RWPE1 (cell line): Measurements from ENCODE around the gene CHST14.

Experiments
- CTCF ChIA-PET: fragments of 350-600 bp; sonication (Branson Sonifier 250); formaldehyde crosslinking; extraction: SDS; loops from one replicate; lab custom pipeline; 2021; lab: Yijun Ruan, JAX
- POLR2A ChIA-PET: fragments of 400-600 bp; formaldehyde crosslinking; extraction: SDS; loops from one replicate; lab custom pipeline; 2020; ENCODE audit warnings: antibody characterized with exemption; ENCODE audit not compliant: low non-redundant PET; lab: Yijun Ruan, JAX
- DNase-seq: peaks from one replicate; pipeline ENCODE4 v3.0.0; 2012; ENCODE audit warnings: low spot score
- H3K27ac ChIP-seq: fragments of 450-650 bp; 2 replicates; pipeline ENCODE4 v1.5.1; 2017
- CTCF ChIP-seq: fragments of 450-650 bp; conservative IDR thresholded peaks from 2 replicates; pipeline ENCODE4 v1.5.1; 2017; ENCODE audit warnings: low read depth, mild to moderate bottlenecking

CHST14 gene

GRCh38 chr15:40459391-40460015, 11.3 kb upstream of the CHST14 start:
- DNase-seq, result no peak
- CTCF ChIA-PET, result no interaction called here
- POLR2A ChIA-PET, result no interaction called here
- H3K27ac ChIP-seq, result peak overlapping the region; percentile 5
- no peak for TF ChIP-seq CTCF

GRCh38 chr15:40460404-40460803, 10.4 kb upstream of the CHST14 start:
- TF ChIP-seq CTCF, result no peak
- peak overlapping the region; percentile 9; the same call in 1 of the 2 replicates for H3K27ac ChIP-seq
- ChIA-PET CTCF (no interaction called here), POLR2A (no interaction called here)
- DNase-seq, result no peak

DNA sequence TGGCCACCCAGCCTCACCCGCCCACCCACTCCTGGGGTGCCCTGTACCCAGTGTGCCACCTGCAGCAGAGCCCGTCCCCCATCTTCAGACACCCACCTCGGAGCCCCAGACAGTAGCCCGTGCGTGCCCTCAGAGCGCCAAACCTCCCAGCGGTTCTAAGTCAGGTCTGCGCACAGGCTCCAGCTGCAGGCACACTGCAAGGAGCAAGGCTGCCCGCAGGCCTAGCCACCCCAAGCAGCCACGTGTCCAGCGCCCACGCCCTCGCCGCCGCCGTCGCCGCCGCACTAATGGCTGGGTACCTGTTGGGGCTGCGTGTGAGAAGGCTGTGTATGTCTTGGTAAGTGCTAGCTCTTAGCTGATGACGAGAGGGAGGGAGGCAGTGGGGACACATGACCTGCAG, 8.8 kb upstream of the CHST14 start:
- CTCF ChIA-PET, result interaction anchor here (0.5 kb wide), 1 partner anchor 140 kb away, joined by 3 read pairs; no protein-coding TSS in a partner anchor
- TF ChIP-seq CTCF, result no peak
- POLR2A ChIA-PET, result no interaction called here

GRCh38 chr15:40463279-40463678, 7.5 kb upstream of the CHST14 start:
- no peak overlapping the region for H3K27ac ChIP-seq
- TF ChIP-seq CTCF, result no peak
- CTCF ChIA-PET, result interaction anchor here (0.6 kb wide), 1 partner anchor 236 kb away, joined by 3 read pairs; no protein-coding TSS in a partner anchor
- POLR2A ChIA-PET, result no interaction called here
- DNase-seq, result no peak

More for the DNA sequence above, 8.8 kb upstream of the CHST14 start:
- DNase-seq, result no peak
- H3K27ac ChIP-seq, result 0 out of 2 replicates have a peak overlapping the region, but pooled peaks have one; percentile 2

DNA sequence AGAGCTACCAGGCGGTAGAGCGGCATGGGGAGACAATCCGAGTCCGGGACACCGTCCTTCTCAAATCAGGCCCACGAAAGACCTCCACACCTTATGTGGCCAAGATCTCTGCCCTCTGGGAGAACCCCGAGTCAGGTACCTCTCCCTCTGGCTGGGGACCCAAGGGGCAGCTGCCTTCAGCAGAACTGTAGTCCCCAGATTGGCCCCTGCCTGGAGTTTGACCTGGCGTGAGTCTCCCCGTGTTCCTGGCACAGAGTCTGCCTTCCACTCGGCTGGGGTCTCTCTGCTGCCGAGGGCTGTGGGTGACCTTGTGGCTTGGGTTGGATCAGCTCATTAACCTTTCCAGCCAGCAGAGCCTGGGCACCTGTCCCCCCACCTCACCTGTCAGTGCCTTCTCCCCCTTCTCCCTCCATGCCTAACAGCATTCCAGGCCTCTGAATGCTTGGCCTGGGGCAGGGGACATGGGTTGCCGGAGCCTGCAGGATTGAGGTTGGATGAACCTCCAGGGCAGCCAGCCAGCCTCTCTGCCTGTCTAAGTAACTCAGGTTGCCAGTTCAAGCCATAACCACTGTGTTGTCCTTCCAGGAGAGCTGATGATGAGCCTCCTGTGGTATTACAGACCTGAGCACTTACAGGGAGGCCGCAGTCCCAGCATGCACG, 6.8 kb upstream of the CHST14 start:
- CTCF ChIA-PET, result no interaction called here
- no peak overlapping the region for H3K27ac ChIP-seq

More for the DNA sequence above, 6.8 kb upstream of the CHST14 start:
- TF ChIP-seq CTCF, result no peak
- DNase-seq, result peak; percentile 59
- POLR2A ChIA-PET, result no interaction called here
